Measurements from ENCODE around the gene LHFPL3. TPM values are rescaled to one million over a fixed set of nuclear protein-coding genes. Genes with fewer than 3 reads are reported as not detected.

Gene LHFPL3
- total and polyA plus RNA-seq, 2 donors (not counting 3 experiments of a cell fraction or from before 2014, with no cell fraction given), result not detected

- Histone ChIP-seq H3K9me3 (replicated peaks; ENCODE audit: control insufficient read depth, insufficient read depth, low read length) (no peaks in the 10 kb centered on the region), H3K36me3 (ENCODE audit: control insufficient read depth in 2 of 2, extremely low read depth in 1 of 2, insufficient read depth in 2 of 2, low read length in 2 of 2) (no peaks in the 10 kb centered on the region), H2AFZ (ENCODE audit: low read depth, low read length) (no peak overlapping the region), H3K79me2 (ENCODE audit: control insufficient read depth, insufficient read depth, low read length) (no peaks in the 10 kb centered on the region), H3K27ac (ENCODE audit: insufficient read depth, low read depth, low read length) (no peak overlapping the region), H3K9ac (replicated peaks; ENCODE audit: extremely low read depth, insufficient read depth, low read length) (no peak overlapping the region), H4K20me1 (replicated peaks; ENCODE audit: control insufficient read depth, extremely low read depth, insufficient read depth, low read length) (no peaks in the 10 kb centered on the region), H3K27me3 (ENCODE audit: control insufficient read depth in 2 of 2, insufficient read depth in 2 of 2, low read length in 2 of 2) (no peaks in the 10 kb centered on the region), H3K4me2 (ENCODE audit: insufficient read depth, low read length) (no peak overlapping the region), H3K4me3 (replicated peaks in 1 of 3; ENCODE audit: insufficient read depth in 1 of 3, low read depth in 1 of 3, low read length in 3 of 3) (no peak overlapping the region), H3K4me1 (ENCODE audit: control insufficient read depth, extremely low read depth, insufficient read depth, low read length) (no peaks in the 10 kb centered on the region), H3K9me1 (replicated peaks; ENCODE audit: control insufficient read depth, extremely low read depth, insufficient read depth, low read length) (no peaks in the 10 kb centered on the region)
- FAIRE-seq (no peak), DNase-seq (ENCODE audit: low read depth, low spot score) (no peak)
- intact Hi-C loops (cut with micrococcal nuclease) (no loop called here), dilution Hi-C loops (cut with MboI; ENCODE audit: extremely low pct_ligation_motif_present, low sequenced_read_pairs) (no loop called here)
- CTCF ChIA-PET, result no interaction called here
- POLR2A ChIA-PET, result interaction anchor here (0.7 kb wide), 1 partner anchor 11 kb away, joined by 5 read pairs; no protein-coding TSS in a partner anchor
- TF ChIP-seq CTCF (IDR thresholded peaks at IDR 0.05; ENCODE audit: extremely low read depth in 1 of 2, insufficient read depth in 1 of 2, low read depth in 1 of 2, low read length in 2 of 2) (no peak), POLR2A (IDR thresholded peaks at IDR 0.05; ENCODE audit: low read depth, low read length) (no peak), FOS (IDR thresholded peaks at IDR 0.05; ENCODE audit: borderline replicate concordance, insufficient read depth, low read length) (no peak), POLR2AphosphoS5 (IDR thresholded peaks at IDR 0.05; ENCODE audit: insufficient read depth, low read depth, low read length) (no peak), MYC (IDR thresholded peaks at IDR 0.05; ENCODE audit: low read depth, low read length) (no peak)
- no TSS peak for BruUV-seq (replicated peaks)
Observed at GRCh38 chr7:104296900-104297299, 31.5 kb upstream of the LHFPL3 start.

- ChIA-PET CTCF (no interaction called here), POLR2A (no interaction called here)
- Histone ChIP-seq H4K20me1 (replicated peaks; ENCODE audit: control insufficient read depth, extremely low read depth, insufficient read depth, low read length) (no peaks in the 10 kb centered on the region), H3K27ac (ENCODE audit: insufficient read depth, low read depth, low read length) (no peak overlapping the region), H3K36me3 (ENCODE audit: control insufficient read depth in 2 of 2, extremely low read depth in 1 of 2, insufficient read depth in 2 of 2, low read length in 2 of 2) (no peaks in the 10 kb centered on the region), H3K4me1 (ENCODE audit: control insufficient read depth, extremely low read depth, insufficient read depth, low read length) (no peaks in the 10 kb centered on the region), H3K79me2 (ENCODE audit: control insufficient read depth, insufficient read depth, low read length) (no peaks in the 10 kb centered on the region), H3K9ac (replicated peaks; ENCODE audit: extremely low read depth, insufficient read depth, low read length) (no peak overlapping the region), H3K9me3 (replicated peaks; ENCODE audit: control insufficient read depth, insufficient read depth, low read length) (no peaks in the 10 kb centered on the region), H3K4me3 (replicated peaks in 1 of 3; ENCODE audit: insufficient read depth in 1 of 3, low read depth in 1 of 3, low read length in 3 of 3) (no peak overlapping the region), H3K4me2 (ENCODE audit: insufficient read depth, low read length) (no peak overlapping the region), H2AFZ (ENCODE audit: low read depth, low read length) (no peak overlapping the region), H3K9me1 (replicated peaks; ENCODE audit: control insufficient read depth, extremely low read depth, insufficient read depth, low read length) (no peaks in the 10 kb centered on the region), H3K27me3 (ENCODE audit: control insufficient read depth in 2 of 2, insufficient read depth in 2 of 2, low read length in 2 of 2) (no peaks in the 10 kb centered on the region)
- BruUV-seq (replicated peaks), result no TSS peak
- dilution Hi-C loops (cut with MboI; ENCODE audit: extremely low pct_ligation_motif_present, low sequenced_read_pairs) (no loop called here), intact Hi-C loops (cut with micrococcal nuclease) (no loop called here)
- FAIRE-seq (no peak), DNase-seq (ENCODE audit: low read depth, low spot score) (no peak)
- TF ChIP-seq POLR2AphosphoS5 (IDR thresholded peaks at IDR 0.05; ENCODE audit: insufficient read depth, low read depth, low read length), result no peak
- TF ChIP-seq CTCF (IDR thresholded peaks at IDR 0.05; ENCODE audit: extremely low read depth in 1 of 2, insufficient read depth in 1 of 2, low read depth in 1 of 2, low read length in 2 of 2), result no peak
- no peak for TF ChIP-seq EZH2 (IDR thresholded peaks at IDR 0.05; ENCODE audit: borderline replicate concordance, low read depth, low read length, severe bottlenecking)
Observed at GRCh38 chr7:104299323-104299722, 29.1 kb upstream of the LHFPL3 start.

Data from endothelial cell of umbilical vein (primary cell).